ENCODE measurements around the gene CENPU. TPM values are rescaled to one million over a fixed set of nuclear protein-coding genes. Genes with fewer than 3 reads are reported as not detected.

The CENPU gene
- polyA plus RNA-seq, 1 experiment = 3.0 TPM

- no peak for TF ChIP-seq CTCF (IDR thresholded peaks at IDR 0.05; ENCODE audit: insufficient read depth, low read depth, low read length)
- ChIA-PET CTCF (interaction anchor here (0.9 to 1.2 kb wide), 2 partner anchors 10 to 23 kb away, joined by 3 read pairs; no protein-coding TSS in a partner anchor), POLR2A (interaction anchor here (0.6 kb wide), 1 partner anchor 1582 kb away, joined by 4 read pairs; no protein-coding TSS in a partner anchor)
- Histone ChIP-seq H3K27me3 (ENCODE audit: control insufficient read depth, insufficient read depth, low read length) (no peaks in the 10 kb centered on the region), H3K36me3 (ENCODE audit: control insufficient read depth, insufficient read depth, low read length) (no peaks in the 10 kb centered on the region), H3K4me3 (ENCODE audit: low read depth, low read length) (no peak overlapping the region)
- DNase-seq (ENCODE audit: low read depth) = no peak
Observed at GRCh38 chr4:184699941-184700340, 34.0 kb downstream of the CENPU start.

GRCh38 chr4:184697956-184698355 lies 35.9 kb downstream of the CENPU start:
- no peaks in the 10 kb centered on the region for H3K36me3 ChIP-seq (ENCODE audit: control insufficient read depth, insufficient read depth, low read length)
- POLR2A ChIA-PET = no interaction called here

GRCh38 chr4:184695178-184695896 lies 38.6 kb downstream of the CENPU start:
- no peak for DNase-seq (ENCODE audit: low read depth)
- H3K4me3 ChIP-seq (ENCODE audit: low read depth, low read length) = no peak overlapping the region
- no peaks in the 10 kb centered on the region for H3K36me3 ChIP-seq (ENCODE audit: control insufficient read depth, insufficient read depth, low read length)
- ChIA-PET POLR2A (no interaction called here), CTCF (interaction anchor here (0.7 to 1.1 kb wide), 2 partner anchors 10 to 16 kb away, joined by 3 to 4 read pairs; no protein-coding TSS in a partner anchor)
- no peak for TF ChIP-seq CTCF (IDR thresholded peaks at IDR 0.05; ENCODE audit: insufficient read depth, low read depth, low read length)
- H3K27me3 ChIP-seq (ENCODE audit: control insufficient read depth, insufficient read depth, low read length) = no peaks in the 10 kb centered on the region

More at GRCh38 chr4:184697956-184698355, 35.9 kb downstream of the CENPU start:
- no peak for DNase-seq (ENCODE audit: low read depth)
- Histone ChIP-seq H3K27me3 (ENCODE audit: control insufficient read depth, insufficient read depth, low read length) (no peaks in the 10 kb centered on the region), H3K4me3 (ENCODE audit: low read depth, low read length) (no peak overlapping the region)
- TF ChIP-seq CTCF (IDR thresholded peaks at IDR 0.05; ENCODE audit: insufficient read depth, low read depth, low read length) = no peak
- CTCF ChIA-PET = no interaction called here

GRCh38 chr4:184694412-184694956 lies 39.4 kb downstream of the CENPU start:
- Histone ChIP-seq H3K4me3 (ENCODE audit: low read depth, low read length) (no peak overlapping the region), H3K27me3 (ENCODE audit: control insufficient read depth, insufficient read depth, low read length) (no peaks in the 10 kb centered on the region), H3K36me3 (ENCODE audit: control insufficient read depth, insufficient read depth, low read length) (no peaks in the 10 kb centered on the region)
- CTCF ChIA-PET = no interaction called here
- DNase-seq (ENCODE audit: low read depth) = no peak
- POLR2A ChIA-PET = no interaction called here
- no peak for TF ChIP-seq CTCF (IDR thresholded peaks at IDR 0.05; ENCODE audit: insufficient read depth, low read depth, low read length)

- TF ChIP-seq CTCF (IDR thresholded peaks at IDR 0.05; ENCODE audit: insufficient read depth, low read depth, low read length) = no peak
- no peak for DNase-seq (ENCODE audit: low read depth)
- H3K27me3 ChIP-seq (ENCODE audit: control insufficient read depth, insufficient read depth, low read length) = no peaks in the 10 kb centered on the region
- H3K36me3 ChIP-seq (ENCODE audit: control insufficient read depth, insufficient read depth, low read length) = no peaks in the 10 kb centered on the region
- ChIA-PET CTCF (no interaction called here), POLR2A (no interaction called here)
- H3K4me3 ChIP-seq (ENCODE audit: low read depth, low read length) = no peak overlapping the region
Observed at GRCh38 chr4:184693056-184693455, 40.8 kb downstream of the CENPU start.

Data from BJ (cell line).